ENCODE results near the gene MUC2.

DNA sequence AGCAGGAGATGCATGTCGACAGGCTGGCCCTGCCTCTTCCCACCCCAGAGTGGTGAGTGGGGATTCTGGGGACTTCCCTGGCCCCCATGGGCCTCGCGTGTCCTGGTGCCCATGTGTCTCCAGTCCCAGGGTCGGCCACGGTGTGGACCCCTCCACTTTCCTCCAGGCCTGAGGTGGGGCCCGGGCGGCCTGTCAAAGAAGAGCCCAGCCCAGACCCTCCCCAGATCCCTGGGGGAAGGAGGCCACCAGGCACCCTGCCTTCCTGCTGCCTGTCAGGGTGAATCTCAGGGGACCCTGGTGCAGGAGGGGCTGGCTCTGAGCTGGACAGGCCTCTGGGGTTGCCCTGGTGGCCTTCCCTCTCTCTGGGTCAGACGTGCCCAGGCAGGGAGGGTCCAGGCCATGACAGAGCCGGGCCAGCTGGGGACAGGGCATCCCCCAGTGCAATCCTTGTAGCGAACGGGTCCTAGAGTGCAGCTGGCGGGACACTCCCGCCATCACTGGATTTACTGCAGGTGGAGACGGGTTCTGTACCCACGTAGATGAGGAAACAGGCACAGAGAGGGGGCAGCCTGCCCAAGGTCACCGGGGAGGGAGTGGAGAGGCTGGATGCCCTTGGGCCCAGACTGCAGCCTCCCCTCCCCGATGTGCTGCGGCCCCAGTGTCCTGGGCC, 24.6 kb upstream of the MUC2 start:
- TF ChIP-seq, protein P1, sequence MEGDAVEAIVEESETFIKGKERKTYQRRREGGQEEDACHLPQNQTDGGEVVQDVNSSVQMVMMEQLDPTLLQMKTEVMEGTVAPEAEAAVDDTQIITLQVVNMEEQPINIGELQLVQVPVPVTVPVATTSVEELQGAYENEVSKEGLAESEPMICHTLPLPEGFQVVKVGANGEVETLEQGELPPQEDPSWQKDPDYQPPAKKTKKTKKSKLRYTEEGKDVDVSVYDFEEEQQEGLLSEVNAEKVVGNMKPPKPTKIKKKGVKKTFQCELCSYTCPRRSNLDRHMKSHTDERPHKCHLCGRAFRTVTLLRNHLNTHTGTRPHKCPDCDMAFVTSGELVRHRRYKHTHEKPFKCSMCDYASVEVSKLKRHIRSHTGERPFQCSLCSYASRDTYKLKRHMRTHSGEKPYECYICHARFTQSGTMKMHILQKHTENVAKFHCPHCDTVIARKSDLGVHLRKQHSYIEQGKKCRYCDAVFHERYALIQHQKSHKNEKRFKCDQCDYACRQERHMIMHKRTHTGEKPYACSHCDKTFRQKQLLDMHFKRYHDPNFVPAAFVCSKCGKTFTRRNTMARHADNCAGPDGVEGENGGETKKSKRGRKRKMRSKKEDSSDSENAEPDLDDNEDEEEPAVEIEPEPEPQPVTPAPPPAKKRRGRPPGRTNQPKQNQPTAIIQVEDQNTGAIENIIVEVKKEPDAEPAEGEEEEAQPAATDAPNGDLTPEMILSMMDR (IDR thresholded peaks at IDR 0.05; ENCODE audit: insufficient read depth, low read depth, low read length): no peak
- TF ChIP-seq EZH2 (IDR thresholded peaks at IDR 0.05; ENCODE audit: insufficient read depth, low read length): no peak

Measured in astrocyte (in vitro differentiated cells and primary cell).